ENCODE measurements around the gene CADPS.

DNA sequence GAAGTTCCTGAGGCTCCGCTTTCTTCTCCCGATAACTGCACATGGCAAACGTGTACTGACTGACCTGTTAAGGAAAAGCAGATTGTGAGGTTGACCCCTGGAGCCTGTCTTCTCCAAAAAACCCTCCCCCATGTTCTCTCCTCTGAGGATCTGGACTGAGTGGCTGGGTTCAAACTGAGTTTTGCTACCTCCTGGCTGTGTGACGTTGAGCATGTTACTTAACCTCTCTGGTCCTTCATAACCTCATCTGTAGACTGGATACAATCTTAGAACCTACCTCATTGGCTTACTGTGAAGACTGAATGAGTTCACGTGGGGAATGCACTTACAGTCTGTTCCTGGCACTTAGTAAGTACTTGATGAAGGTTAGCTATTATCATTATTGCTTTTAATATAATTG is 317.8 kb downstream of the CADPS start:
- TF ChIP-seq, protein P1, sequence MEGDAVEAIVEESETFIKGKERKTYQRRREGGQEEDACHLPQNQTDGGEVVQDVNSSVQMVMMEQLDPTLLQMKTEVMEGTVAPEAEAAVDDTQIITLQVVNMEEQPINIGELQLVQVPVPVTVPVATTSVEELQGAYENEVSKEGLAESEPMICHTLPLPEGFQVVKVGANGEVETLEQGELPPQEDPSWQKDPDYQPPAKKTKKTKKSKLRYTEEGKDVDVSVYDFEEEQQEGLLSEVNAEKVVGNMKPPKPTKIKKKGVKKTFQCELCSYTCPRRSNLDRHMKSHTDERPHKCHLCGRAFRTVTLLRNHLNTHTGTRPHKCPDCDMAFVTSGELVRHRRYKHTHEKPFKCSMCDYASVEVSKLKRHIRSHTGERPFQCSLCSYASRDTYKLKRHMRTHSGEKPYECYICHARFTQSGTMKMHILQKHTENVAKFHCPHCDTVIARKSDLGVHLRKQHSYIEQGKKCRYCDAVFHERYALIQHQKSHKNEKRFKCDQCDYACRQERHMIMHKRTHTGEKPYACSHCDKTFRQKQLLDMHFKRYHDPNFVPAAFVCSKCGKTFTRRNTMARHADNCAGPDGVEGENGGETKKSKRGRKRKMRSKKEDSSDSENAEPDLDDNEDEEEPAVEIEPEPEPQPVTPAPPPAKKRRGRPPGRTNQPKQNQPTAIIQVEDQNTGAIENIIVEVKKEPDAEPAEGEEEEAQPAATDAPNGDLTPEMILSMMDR (IDR thresholded peaks at IDR 0.05; ENCODE audit: poor library complexity, severe bottlenecking) = no peak
- TF ChIP-seq EZH2 (IDR thresholded peaks at IDR 0.05; ENCODE audit: borderline replicate concordance, insufficient read depth, low read length, poor library complexity, severe bottlenecking) = no peak
- no peak for TF ChIP-seq EP300 (conservative IDR thresholded peaks at IDR 0.05; ENCODE audit: poor library complexity, severe bottlenecking)
- no peak for TF ChIP-seq MXI1 (conservative IDR thresholded peaks at IDR 0.05; ENCODE audit: poor library complexity, severe bottlenecking)
- no peak for TF ChIP-seq POLR2AphosphoS5 (IDR thresholded peaks at IDR 0.05)
- TF ChIP-seq, protein P2, sequence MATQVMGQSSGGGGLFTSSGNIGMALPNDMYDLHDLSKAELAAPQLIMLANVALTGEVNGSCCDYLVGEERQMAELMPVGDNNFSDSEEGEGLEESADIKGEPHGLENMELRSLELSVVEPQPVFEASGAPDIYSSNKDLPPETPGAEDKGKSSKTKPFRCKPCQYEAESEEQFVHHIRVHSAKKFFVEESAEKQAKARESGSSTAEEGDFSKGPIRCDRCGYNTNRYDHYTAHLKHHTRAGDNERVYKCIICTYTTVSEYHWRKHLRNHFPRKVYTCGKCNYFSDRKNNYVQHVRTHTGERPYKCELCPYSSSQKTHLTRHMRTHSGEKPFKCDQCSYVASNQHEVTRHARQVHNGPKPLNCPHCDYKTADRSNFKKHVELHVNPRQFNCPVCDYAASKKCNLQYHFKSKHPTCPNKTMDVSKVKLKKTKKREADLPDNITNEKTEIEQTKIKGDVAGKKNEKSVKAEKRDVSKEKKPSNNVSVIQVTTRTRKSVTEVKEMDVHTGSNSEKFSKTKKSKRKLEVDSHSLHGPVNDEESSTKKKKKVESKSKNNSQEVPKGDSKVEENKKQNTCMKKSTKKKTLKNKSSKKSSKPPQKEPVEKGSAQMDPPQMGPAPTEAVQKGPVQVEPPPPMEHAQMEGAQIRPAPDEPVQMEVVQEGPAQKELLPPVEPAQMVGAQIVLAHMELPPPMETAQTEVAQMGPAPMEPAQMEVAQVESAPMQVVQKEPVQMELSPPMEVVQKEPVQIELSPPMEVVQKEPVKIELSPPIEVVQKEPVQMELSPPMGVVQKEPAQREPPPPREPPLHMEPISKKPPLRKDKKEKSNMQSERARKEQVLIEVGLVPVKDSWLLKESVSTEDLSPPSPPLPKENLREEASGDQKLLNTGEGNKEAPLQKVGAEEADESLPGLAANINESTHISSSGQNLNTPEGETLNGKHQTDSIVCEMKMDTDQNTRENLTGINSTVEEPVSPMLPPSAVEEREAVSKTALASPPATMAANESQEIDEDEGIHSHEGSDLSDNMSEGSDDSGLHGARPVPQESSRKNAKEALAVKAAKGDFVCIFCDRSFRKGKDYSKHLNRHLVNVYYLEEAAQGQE (IDR thresholded peaks at IDR 0.05; ENCODE audit: borderline replicate concordance) = no peak
- no peak for TF ChIP-seq RAD21 (conservative IDR thresholded peaks at IDR 0.05)

Data from neural cell (in vitro differentiated cells).